Upper lobe of right lung (tissue), 1 donor: Measurements from ENCODE around the gene KCNA1. TPM values are rescaled to one million over a fixed set of nuclear protein-coding genes. Genes with fewer than 3 reads are reported as not detected.
"Not testable (repeated sequence)": the region's sequence is repeated elsewhere in the genome, so short reads cannot be mapped to it uniquely, and the experiment has no call there.

Experiments used
- ATAC-seq: fragments of 200-7000 bp; cut with Tn5 transposase; one replicate; pipeline ENCODE4 v1.9.1; 2020; ENCODE audit warnings: mild to moderate bottlenecking, moderate library complexity
- DNase-seq: peaks from one replicate; pipeline ENCODE4 v3.0.0-alpha.2; 2020
- H3K27ac ChIP-seq: fragments of 200-600 bp; one replicate; pipeline ENCODE4 v1.8.0; 2022
- H3K27me3 ChIP-seq: fragments of 200-600 bp; one replicate; pipeline ENCODE4 v1.8.0; 2022; ENCODE audit warnings: mild to moderate bottlenecking
- H3K36me3 ChIP-seq: fragments of 200-600 bp; one replicate; pipeline ENCODE4 v1.8.0; 2022
- H3K4me1 ChIP-seq: fragments of 200-600 bp; one replicate; pipeline ENCODE4 v1.8.0; 2022
- H3K4me3 ChIP-seq: fragments of 200-600 bp; one replicate; pipeline ENCODE4 v1.8.0; 2022; ENCODE audit warnings: mild to moderate bottlenecking
- H3K9me3 ChIP-seq: fragments of 200-600 bp; one replicate; pipeline ENCODE4 v1.8.0; 2022
- CTCF ChIP-seq: fragments of 200-600 bp; IDR thresholded peaks from one replicate; pipeline ENCODE4 v1.8.0; 2022; ENCODE audit warnings: antibody characterized with exemption
- intact Hi-C: fragments of 100-400 bp; cut with DNase I; formaldehyde crosslinking; loops from one replicate; pipeline ENCODE4 v1.11.0; 2022
- total RNA-seq: library from RNA; stranded (reverse); fragmentation: NEBNext Ultra II Directional; extraction: Animal tissue kit (Norgen Biotek cat#: 25700); gene quantifications from one replicate; pipeline ENCODE4 v1.2.1, GENCODE V29; 2021
- donor health status: DM: no; HTN: yes; CAD: no; lungs with severe emphysema.

KCNA1 gene
- total RNA-seq, 1 donor from 2014 or later: not detected

GRCh38 chr12:4866299-4866698 lies 43.4 kb upstream of the KCNA1 start:
- Histone ChIP-seq H3K4me3 (no peak overlapping the region), H3K36me3 (no peaks in the 10 kb centered on the region), H3K27me3 (peaks cover 19% of the 10 kb centered on the region), H3K4me1 (no peaks in the 10 kb centered on the region), H3K27ac (no peak overlapping the region), H3K9me3 (no peaks in the 10 kb centered on the region)
- ATAC-seq: no peak
- no peak for DNase-seq
- no peak for TF ChIP-seq CTCF
- intact Hi-C loops: no loop called here

GRCh38 chr12:4867384-4867783 lies 42.3 kb upstream of the KCNA1 start:
- Histone ChIP-seq H3K27ac (no peak overlapping the region), H3K4me1 (no peaks in the 10 kb centered on the region), H3K36me3 (no peaks in the 10 kb centered on the region), H3K27me3 (peaks cover 19% of the 10 kb centered on the region), H3K4me3 (no peak overlapping the region), H3K9me3 (no peaks in the 10 kb centered on the region)
- ATAC-seq (no peak), DNase-seq (no peak)
- TF ChIP-seq CTCF: no peak
- intact Hi-C loops: no loop called here

- Histone ChIP-seq H3K27ac (no peak overlapping the region), H3K4me3 (no peak overlapping the region), H3K9me3 (no peaks in the 10 kb centered on the region), H3K4me1 (no peaks in the 10 kb centered on the region), H3K27me3 (peaks cover 19% of the 10 kb centered on the region), H3K36me3 (no peaks in the 10 kb centered on the region)
- intact Hi-C loops: no loop called here
- TF ChIP-seq CTCF: no peak
- DNase-seq: no peak
- ATAC-seq: no peak
Measured at GRCh38 chr12:4870423-4870822, 39.3 kb upstream of the KCNA1 start.

- H3K27me3 ChIP-seq: peaks cover 19% of the 10 kb centered on the region
- no peaks in the 10 kb centered on the region for H3K9me3 ChIP-seq
- no peaks in the 10 kb centered on the region for H3K4me1 ChIP-seq
- DNase-seq (no peak), ATAC-seq (no peak)
- intact Hi-C loops: no loop called here
- no peak for TF ChIP-seq CTCF
- no peak overlapping the region for H3K4me3 ChIP-seq
- no peak overlapping the region for H3K27ac ChIP-seq
- no peaks in the 10 kb centered on the region for H3K36me3 ChIP-seq
Measured at GRCh38 chr12:4871514-4871913, 38.2 kb upstream of the KCNA1 start.

GRCh38 chr12:4873947-4874346 lies 35.8 kb upstream of the KCNA1 start:
- H3K9me3 ChIP-seq: no peaks in the 10 kb centered on the region
- no peaks in the 10 kb centered on the region for H3K4me1 ChIP-seq
- ATAC-seq (no peak), DNase-seq (no peak)
- no peaks in the 10 kb centered on the region for H3K36me3 ChIP-seq
- no peak overlapping the region for H3K4me3 ChIP-seq
- H3K27ac ChIP-seq: no peak overlapping the region
- TF ChIP-seq CTCF: no peak
- intact Hi-C loops: no loop called here
- peaks cover 6% of the 10 kb centered on the region for H3K27me3 ChIP-seq

GRCh38 chr12:4874671-4875070 lies 35.0 kb upstream of the KCNA1 start:
- intact Hi-C loops: no loop called here
- Histone ChIP-seq H3K36me3 (no peaks in the 10 kb centered on the region), H3K27ac (no peak overlapping the region), H3K9me3 (no peaks in the 10 kb centered on the region), H3K4me3 (no peak overlapping the region), H3K27me3 (no peaks in the 10 kb centered on the region), H3K4me1 (no peaks in the 10 kb centered on the region)
- no peak for DNase-seq
- TF ChIP-seq CTCF: no peak
- ATAC-seq: no peak

GRCh38 chr12:4879481-4879880 lies 30.2 kb upstream of the KCNA1 start:
- H3K36me3 ChIP-seq, H3K4me3 ChIP-seq, H3K27ac ChIP-seq, H3K27me3 ChIP-seq, H3K4me1 ChIP-seq, H3K9me3 ChIP-seq, ATAC-seq, intact Hi-C loops, DNase-seq: not testable (repeated sequence)
